RWPE2 (cell line): Measurements from ENCODE around the gene PLCH1.

Experiments used
- ATAC-seq: fragments of 200-7000 bp; cut with Tn5 transposase; 3 replicates; pipeline ENCODE4 v1.9.1; 2021; ENCODE audit warnings: low read depth
- DNase-seq: peaks from one replicate; pipeline ENCODE4 v3.0.0-alpha.2; 2020; ENCODE audit warnings: low spot score
- H3K27ac ChIP-seq: fragments of 450-650 bp; 2 replicates; pipeline ENCODE4 v1.5.1; 2017; ENCODE audit warnings: mild to moderate bottlenecking; ENCODE audit not compliant: poor library complexity, severe bottlenecking
- H3K27me3 ChIP-seq: fragments of 250-450 bp; sonication (Bioruptor Pico); 2 replicates; pipeline ENCODE4 v1.5.1; 2021; ENCODE audit warnings: mild to moderate bottlenecking, moderate library complexity; ENCODE audit not compliant: insufficient read depth, poor library complexity, severe bottlenecking
- H3K36me3 ChIP-seq: fragments of 250-450 bp; sonication (Bioruptor Pico); 2 replicates; pipeline ENCODE4 v1.5.1; 2020; ENCODE audit warnings: low read depth, mild to moderate bottlenecking, moderate library complexity
- H3K4me1 ChIP-seq: fragments of 250-450 bp; sonication (Bioruptor Pico); 2 replicates; pipeline ENCODE4 v1.5.1; 2021; ENCODE audit warnings: mild to moderate bottlenecking, moderate library complexity; ENCODE audit not compliant: insufficient read depth, poor library complexity, severe bottlenecking
- H3K4me3 ChIP-seq: fragments of 250-450 bp; sonication (Bioruptor Pico); 2 replicates; pipeline ENCODE4 v1.5.1; 2021; ENCODE audit warnings: mild to moderate bottlenecking, moderate library complexity; ENCODE audit not compliant: severe bottlenecking
- H3K9me3 ChIP-seq: fragments of 250-450 bp; sonication (Bioruptor Pico); 2 replicates; pipeline ENCODE4 v1.5.1; 2021; ENCODE audit warnings: mild to moderate bottlenecking, moderate library complexity; ENCODE audit not compliant: severe bottlenecking
- CTCF ChIP-seq: fragments of 450-650 bp; IDR thresholded peaks from one replicate; pipeline ENCODE4 v1.5.1; 2017; ENCODE audit warnings: mild to moderate bottlenecking, moderate library complexity; ENCODE audit not compliant: poor library complexity, severe bottlenecking

PLCH1 gene

GRCh38 chr3:155491696-155492095 lies 253.2 kb downstream of the PLCH1 start:
- no peaks in the 10 kb centered on the region for H3K27me3 ChIP-seq
- H3K27ac ChIP-seq = no peak overlapping the region
- DNase-seq (no peak), ATAC-seq (no peak)
- no peaks in the 10 kb centered on the region for H3K9me3 ChIP-seq
- TF ChIP-seq CTCF = no peak
- no peaks in the 10 kb centered on the region for H3K4me1 ChIP-seq
- no peaks in the 10 kb centered on the region for H3K36me3 ChIP-seq
- no peak overlapping the region for H3K4me3 ChIP-seq

GRCh38 chr3:155488671-155489070 lies 256.2 kb downstream of the PLCH1 start:
- Histone ChIP-seq H3K27me3 (no peaks in the 10 kb centered on the region), H3K4me3 (no peak overlapping the region), H3K4me1 (no peaks in the 10 kb centered on the region), H3K27ac (no peak overlapping the region), H3K9me3 (no peaks in the 10 kb centered on the region), H3K36me3 (no peaks in the 10 kb centered on the region)
- TF ChIP-seq CTCF = no peak
- DNase-seq = no peak
- no peak for ATAC-seq

- no peaks in the 10 kb centered on the region for H3K36me3 ChIP-seq
- H3K27ac ChIP-seq = no peak overlapping the region
- DNase-seq (no peak), ATAC-seq (no peak)
- no peaks in the 10 kb centered on the region for H3K4me1 ChIP-seq
- H3K27me3 ChIP-seq = no peaks in the 10 kb centered on the region
- no peaks in the 10 kb centered on the region for H3K9me3 ChIP-seq
- TF ChIP-seq CTCF = no peak
- H3K4me3 ChIP-seq = no peak overlapping the region
These were observed 259.0 kb downstream of the PLCH1 start for GRCh38 chr3:155485897-155486296.

- DNase-seq (no peak), ATAC-seq (no peak)
- Histone ChIP-seq H3K9me3 (no peaks in the 10 kb centered on the region), H3K4me3 (no peak overlapping the region), H3K4me1 (no peaks in the 10 kb centered on the region), H3K36me3 (no peaks in the 10 kb centered on the region), H3K27ac (no peak overlapping the region), H3K27me3 (no peaks in the 10 kb centered on the region)
- no peak for TF ChIP-seq CTCF
These were observed 263.3 kb downstream of the PLCH1 start for GRCh38 chr3:155481591-155481990.

- no peaks in the 10 kb centered on the region for H3K27me3 ChIP-seq
- H3K36me3 ChIP-seq = no peaks in the 10 kb centered on the region
- no peaks in the 10 kb centered on the region for H3K4me1 ChIP-seq
- H3K9me3 ChIP-seq = no peaks in the 10 kb centered on the region
- TF ChIP-seq CTCF = no peak
- no peak overlapping the region for H3K27ac ChIP-seq
- DNase-seq (no peak), ATAC-seq (no peak)
- no peak overlapping the region for H3K4me3 ChIP-seq
These were observed 263.8 kb downstream of the PLCH1 start for GRCh38 chr3:155481089-155481488.
